HEK293T (cell line): ENCODE results near the gene PIK3CD.

Experiments used
- FOXK2 ChIP-seq: fragments of 450-650 bp; IDR thresholded peaks from 2 replicates; pipeline ENCODE4 v1.6.1; 2016; ENCODE audit warnings: mild to moderate bottlenecking
- FOXM1 ChIP-seq: fragments of 450-650 bp; IDR thresholded peaks from 2 replicates; pipeline ENCODE4 v1.6.1; 2017; ENCODE audit warnings: mild to moderate bottlenecking, borderline replicate concordance
- LEF1 ChIP-seq: fragments of 450-650 bp; IDR thresholded peaks from 2 replicates; pipeline ENCODE4 v1.6.1; 2017; ENCODE audit warnings: mild to moderate bottlenecking, borderline replicate concordance
- SUZ12 ChIP-seq: fragments of 450-650 bp; IDR thresholded peaks from 2 replicates; pipeline ENCODE4 v1.6.1; 2016; ENCODE audit warnings: mild to moderate bottlenecking
- TARDBP ChIP-seq: fragments of 450-650 bp; IDR thresholded peaks from 2 replicates; pipeline ENCODE4 v1.6.1; 2016

DNA sequence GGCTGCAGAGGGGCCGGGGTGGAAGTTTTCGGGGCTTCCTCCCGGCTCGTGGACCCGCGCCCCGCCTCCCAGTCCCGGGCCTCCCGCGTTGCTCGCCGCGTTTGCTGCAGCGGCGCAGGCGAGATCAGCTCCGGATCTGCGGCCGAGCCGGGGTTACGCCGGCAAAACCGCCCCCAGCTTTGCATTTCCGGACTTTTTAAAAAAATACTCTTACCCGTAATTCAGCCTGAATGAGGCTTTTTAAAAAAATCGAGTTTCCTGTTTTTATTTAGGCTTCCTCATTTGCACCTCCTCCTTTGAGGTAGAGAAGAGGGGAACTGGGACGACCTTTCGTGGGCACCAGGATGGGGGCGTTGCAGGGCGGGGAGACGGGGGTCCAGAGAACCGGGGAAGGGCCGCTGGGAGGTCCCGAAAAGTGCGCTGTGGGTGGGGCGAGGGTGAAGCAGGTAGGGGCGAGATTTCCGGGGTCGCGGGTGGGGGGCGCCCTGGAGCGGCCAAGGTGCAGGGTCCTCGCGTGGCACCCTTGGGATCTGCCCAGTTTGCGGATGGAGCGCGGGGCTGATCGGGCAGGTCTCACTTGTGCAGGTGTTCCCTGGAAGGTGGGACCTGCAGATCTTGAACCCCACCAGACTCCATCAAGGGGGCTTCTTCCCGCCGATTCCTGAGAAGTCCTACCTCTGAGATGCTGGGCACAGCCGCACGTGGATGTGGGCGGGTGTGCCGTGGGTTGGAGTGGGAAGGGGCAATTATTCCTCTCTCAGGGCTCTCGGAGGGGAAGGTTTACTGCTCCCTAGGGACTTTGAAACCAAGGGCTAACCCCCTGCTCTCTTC, 1.1 kb downstream of the PIK3CD start:
- TF ChIP-seq FOXK2 (no peak), TARDBP (no peak), SUZ12 (no peak), LEF1 (no peak), FOXM1 (no peak)
